Bronchial epithelial cell (primary cell): ENCODE data around the gene FGF3. TPM values are rescaled to one million over a fixed set of nuclear protein-coding genes. Genes with fewer than 3 reads are reported as not detected.

Source experiments
- DNase-seq: peaks from one replicate; pipeline ENCODE4 v3.0.0-alpha.2; 2010; ENCODE audit warnings: low read depth
- FAIRE-seq: peaks from 2 replicates; lab custom pipeline; 2011; peaks lifted over from hg19 to GRCh38; lab: Jason Lieb, UNC
- H3K27me3 ChIP-seq: 2 replicates; pipeline ENCODE4 v1.5.1; 2011; ENCODE audit warnings: low read length; ENCODE audit not compliant: control insufficient read depth, insufficient read depth
- H3K36me3 ChIP-seq: 2 replicates; pipeline ENCODE4 v1.5.1; 2011; ENCODE audit warnings: low read length; ENCODE audit not compliant: control insufficient read depth, insufficient read depth
- H3K4me3 ChIP-seq: 2 replicates; pipeline ENCODE4 v1.5.1; 2011; ENCODE audit warnings: mild to moderate bottlenecking, low read depth, low read length, control low read depth
- total RNA-seq: library from RNA; depleted of rRNA; stranded (reverse); fragments of >200 nt; gene quantifications from 2 replicates; pipeline ENCODE4 v1.2.1, GENCODE V29; 2014
- TF ChIP-seq, protein P1 (sequence below): IDR thresholded peaks from 2 replicates; pipeline ENCODE4 v1.5.1; 2011; ENCODE audit warnings: mild to moderate bottlenecking, moderate library complexity, low read length, control low read depth, inconsistent platforms; ENCODE audit not compliant: insufficient read depth, severe bottlenecking

The FGF3 gene
- total RNA-seq, 1 donor from 2014 or later = not detected

DNA sequence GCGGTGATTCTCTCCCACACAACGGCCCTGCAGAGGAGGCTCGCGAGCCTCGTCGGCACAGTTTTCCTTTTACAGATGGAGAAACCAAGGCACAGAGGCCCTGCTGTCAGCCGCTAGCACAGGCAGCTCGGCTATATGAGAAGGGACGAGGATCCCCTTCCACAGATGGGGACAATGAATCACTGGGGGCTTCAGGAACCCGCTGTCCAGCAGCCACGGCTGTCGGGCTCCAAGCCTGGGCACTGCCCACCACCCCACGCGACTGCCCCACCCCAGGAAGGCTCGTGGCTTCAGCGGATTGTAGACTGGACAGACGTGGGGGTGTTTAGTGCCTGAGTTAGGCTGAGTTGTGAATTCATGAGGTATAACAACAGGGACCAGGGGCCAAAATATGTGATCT is 17.2 kb upstream of the FGF3 start:
- Histone ChIP-seq H3K27me3 (peaks cover 6% of the 10 kb centered on the region), H3K36me3 (no peaks in the 10 kb centered on the region), H3K4me3 (no peak overlapping the region)
- TF ChIP-seq, protein P1, sequence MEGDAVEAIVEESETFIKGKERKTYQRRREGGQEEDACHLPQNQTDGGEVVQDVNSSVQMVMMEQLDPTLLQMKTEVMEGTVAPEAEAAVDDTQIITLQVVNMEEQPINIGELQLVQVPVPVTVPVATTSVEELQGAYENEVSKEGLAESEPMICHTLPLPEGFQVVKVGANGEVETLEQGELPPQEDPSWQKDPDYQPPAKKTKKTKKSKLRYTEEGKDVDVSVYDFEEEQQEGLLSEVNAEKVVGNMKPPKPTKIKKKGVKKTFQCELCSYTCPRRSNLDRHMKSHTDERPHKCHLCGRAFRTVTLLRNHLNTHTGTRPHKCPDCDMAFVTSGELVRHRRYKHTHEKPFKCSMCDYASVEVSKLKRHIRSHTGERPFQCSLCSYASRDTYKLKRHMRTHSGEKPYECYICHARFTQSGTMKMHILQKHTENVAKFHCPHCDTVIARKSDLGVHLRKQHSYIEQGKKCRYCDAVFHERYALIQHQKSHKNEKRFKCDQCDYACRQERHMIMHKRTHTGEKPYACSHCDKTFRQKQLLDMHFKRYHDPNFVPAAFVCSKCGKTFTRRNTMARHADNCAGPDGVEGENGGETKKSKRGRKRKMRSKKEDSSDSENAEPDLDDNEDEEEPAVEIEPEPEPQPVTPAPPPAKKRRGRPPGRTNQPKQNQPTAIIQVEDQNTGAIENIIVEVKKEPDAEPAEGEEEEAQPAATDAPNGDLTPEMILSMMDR = no peak
- DNase-seq (no peak), FAIRE-seq (no peak)

DNA sequence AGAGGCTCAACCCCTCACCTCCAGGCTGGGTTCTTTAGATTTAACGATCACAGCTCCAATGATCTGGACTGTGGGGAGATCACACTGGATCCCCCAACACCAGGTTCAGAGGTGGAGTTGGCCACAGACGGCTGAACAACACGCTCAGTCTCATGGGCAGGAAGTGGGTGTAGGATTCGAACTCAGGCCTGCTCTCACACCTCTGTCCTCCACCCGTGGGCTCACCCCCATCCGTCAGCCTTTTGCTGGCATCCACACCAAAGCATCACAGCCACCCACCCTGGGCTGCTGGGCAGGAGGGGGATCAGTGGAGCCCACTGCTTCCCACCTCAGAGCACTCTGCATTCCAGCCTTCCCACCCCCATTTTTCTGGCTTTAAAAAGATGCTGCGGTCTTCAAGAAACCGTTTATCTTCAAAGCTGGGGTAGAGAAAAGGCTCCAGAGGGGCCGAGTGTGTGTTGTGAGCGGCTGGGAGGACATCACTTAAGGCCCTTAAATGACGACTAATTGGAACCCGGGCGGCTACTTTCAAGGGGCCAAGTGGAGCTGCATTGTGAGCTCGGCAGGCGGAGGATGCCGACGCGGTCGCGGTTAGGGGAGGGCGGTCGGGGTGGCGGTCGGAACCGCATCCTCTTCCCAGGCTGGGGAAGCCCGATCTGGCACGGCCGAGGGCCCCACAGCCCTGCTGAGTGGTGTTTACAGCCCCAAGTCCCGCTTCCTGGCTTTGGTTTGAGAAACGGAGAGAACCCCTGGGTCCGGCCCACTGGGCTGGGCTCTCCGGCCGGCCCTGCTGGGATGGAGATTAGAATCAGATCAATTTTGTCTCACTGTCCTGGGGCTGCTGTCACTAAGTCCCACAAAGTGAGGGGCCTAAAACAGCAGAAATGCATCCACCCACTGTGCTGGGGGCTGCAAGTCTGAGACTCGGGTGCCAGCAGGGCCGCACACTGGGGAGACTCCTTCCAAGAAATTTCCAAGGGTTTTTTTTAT is 15.9 kb upstream of the FGF3 start:
- FAIRE-seq = peak; percentile 43
- no peak for DNase-seq
- H3K4me3 ChIP-seq = no peak overlapping the region
- H3K27me3 ChIP-seq = peaks cover 6% of the 10 kb centered on the region
- H3K36me3 ChIP-seq = no peaks in the 10 kb centered on the region
- TF ChIP-seq, protein P1 = no peak

DNA sequence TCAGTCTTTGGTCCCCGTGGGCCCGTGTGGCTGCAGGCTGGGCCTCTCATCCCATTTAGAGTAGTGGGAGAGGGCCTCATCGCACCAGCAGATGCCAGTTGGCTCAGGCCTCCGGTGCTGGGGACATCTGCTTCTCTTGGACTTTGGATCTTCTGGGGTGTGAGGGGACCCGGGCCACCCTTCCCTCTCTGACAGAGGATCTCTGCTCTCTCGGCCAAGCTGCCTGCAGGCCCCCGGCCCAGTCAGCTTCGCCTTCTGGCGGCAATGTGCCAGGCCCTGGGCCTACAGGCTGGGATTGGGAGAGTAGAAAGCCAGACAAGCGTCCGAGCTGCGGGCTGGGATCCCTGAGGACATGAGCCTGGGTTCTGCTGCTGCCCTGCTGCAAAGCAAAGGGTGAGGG is 15.0 kb upstream of the FGF3 start:
- H3K27me3 ChIP-seq = peaks cover 6% of the 10 kb centered on the region
- FAIRE-seq (no peak), DNase-seq (no peak)
- no peaks in the 10 kb centered on the region for H3K36me3 ChIP-seq
- TF ChIP-seq, protein P1 = no peak
- no peak overlapping the region for H3K4me3 ChIP-seq

DNA sequence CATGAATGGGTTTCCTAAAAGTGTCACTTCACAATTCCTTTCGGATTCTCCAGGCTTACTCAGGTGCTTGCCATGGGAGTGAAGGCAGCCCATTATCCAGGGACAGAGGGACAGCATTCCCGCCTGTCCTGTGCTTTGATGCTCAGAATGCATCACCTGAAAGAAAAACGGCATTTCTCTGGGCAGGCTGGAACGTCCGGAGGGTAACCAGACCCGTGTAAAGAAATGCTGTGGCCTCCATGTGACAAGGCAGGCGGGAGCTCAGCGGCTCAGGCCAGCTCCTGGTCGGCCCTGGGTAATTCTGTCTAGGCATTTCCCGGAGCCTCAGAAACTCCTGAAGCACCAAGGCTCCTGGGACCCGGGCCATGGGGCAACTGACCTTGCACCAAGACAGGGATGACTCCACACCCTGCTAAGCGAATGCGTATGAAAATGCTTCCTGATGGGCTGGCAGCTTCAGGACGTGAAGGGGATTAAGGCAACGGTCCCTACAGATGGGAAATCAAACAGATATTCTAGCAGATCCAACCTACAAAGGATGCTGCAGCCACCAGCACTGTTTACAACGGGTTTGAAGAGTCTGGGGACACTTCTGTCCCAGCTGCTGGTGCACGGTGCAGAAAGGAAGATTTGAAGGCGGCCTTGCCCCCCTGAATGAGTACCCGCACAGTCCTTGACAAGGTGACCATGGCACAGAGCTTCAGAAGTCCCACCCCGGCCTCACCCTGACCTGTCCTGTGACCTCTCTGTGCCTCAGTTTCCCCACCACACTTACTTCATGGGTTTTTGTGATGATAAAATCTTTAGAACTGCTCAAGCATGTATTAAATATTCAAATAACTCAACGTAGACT is 13.6 kb upstream of the FGF3 start:
- no peak for DNase-seq
- H3K27me3 ChIP-seq = peaks cover 6% of the 10 kb centered on the region
- TF ChIP-seq, protein P1 = no peak
- no peak for FAIRE-seq
- H3K36me3 ChIP-seq = no peaks in the 10 kb centered on the region
- no peak overlapping the region for H3K4me3 ChIP-seq

DNA sequence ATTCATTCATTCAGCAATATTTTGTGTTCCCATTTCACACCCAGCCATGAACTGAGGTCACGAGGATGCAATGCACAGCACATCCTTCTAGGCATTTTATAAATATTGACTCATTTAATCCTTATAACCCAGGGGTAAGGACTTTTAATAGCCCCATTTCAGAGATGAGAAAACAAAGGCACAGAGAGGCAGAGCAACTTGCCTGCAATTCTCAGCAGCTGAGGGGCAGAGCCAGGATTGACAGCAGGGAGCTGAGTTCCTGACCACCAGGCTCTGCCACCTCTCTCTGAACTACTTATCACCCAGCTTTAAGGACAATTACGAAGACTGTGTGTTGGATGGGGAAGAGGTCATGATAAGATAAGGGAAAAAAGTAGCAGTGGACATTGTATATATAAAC is 12.8 kb upstream of the FGF3 start:
- Histone ChIP-seq H3K27me3 (peaks cover 6% of the 10 kb centered on the region), H3K4me3 (no peak overlapping the region), H3K36me3 (no peaks in the 10 kb centered on the region)
- TF ChIP-seq, protein P1 = no peak
- no peak for FAIRE-seq
- no peak for DNase-seq
